GM23338 (cell line): ENCODE measurements around the gene HLA-F.

Experiments
- CREB1 ChIP-seq: fragments of 250-450 bp; sonication (Bioruptor Pico); IDR thresholded peaks from 2 replicates; pipeline ENCODE4 v1.5.0; 2020; ENCODE audit warnings: low read depth, mild to moderate bottlenecking, moderate library complexity
- EZH2 ChIP-seq: fragments of 200-600 bp; sonication (generic); IDR thresholded peaks from one replicate; pipeline ENCODE4 v1.8.0; 2017; ENCODE audit warnings: antibody characterized with exemption, mild to moderate bottlenecking, low read depth; ENCODE audit not compliant: unreplicated experiment
- EZH2phosphoT487 ChIP-seq: fragments of 200-600 bp; sonication (generic); IDR thresholded peaks from one replicate; pipeline ENCODE4 v1.8.1; 2018; ENCODE audit warnings: antibody characterized with exemption; ENCODE audit not compliant: unreplicated experiment
- JUNB ChIP-seq: IDR thresholded peaks from one replicate; pipeline ENCODE4 v1.6.1; 2016; ENCODE audit warnings: antibody characterized with exemption; ENCODE audit not compliant: unreplicated experiment
- NANOG ChIP-seq: IDR thresholded peaks from 2 replicates; pipeline ENCODE4 v1.6.1; 2016; ENCODE audit warnings: antibody characterized with exemption, borderline replicate concordance
- POLR2AphosphoS5 ChIP-seq: IDR thresholded peaks from 2 replicates; pipeline ENCODE4 v1.6.1; 2016; ENCODE audit warnings: antibody characterized with exemption, low read depth
- STAT1 ChIP-seq: IDR thresholded peaks from one replicate; pipeline ENCODE4 v1.6.1; 2016; ENCODE audit warnings: antibody characterized with exemption; ENCODE audit not compliant: unreplicated experiment
- ZNF114 ChIP-seq: fragments of 250-450 bp; sonication (Bioruptor Pico); IDR thresholded peaks from 2 replicates; pipeline ENCODE4 v1.5.0; 2020; ENCODE audit warnings: mild to moderate bottlenecking, moderate library complexity
- ZNF331 ChIP-seq: fragments of 250-450 bp; sonication (Bioruptor Pico); IDR thresholded peaks from 2 replicates; pipeline ENCODE4 v1.5.0; 2020; ENCODE audit warnings: low read depth, mild to moderate bottlenecking, moderate library complexity
- TF ChIP-seq, protein P1 (sequence below): IDR thresholded peaks from one replicate; pipeline ENCODE4 v1.6.1; 2018; ENCODE audit warnings: antibody characterized with exemption; ENCODE audit not compliant: unreplicated experiment
- TF ChIP-seq, protein P2 (sequence below), 2 experiments: fragments of 200-600 bp in 1 of 2; sonication (generic) in 1 of 2; conservative IDR thresholded peaks; 2 replicates each; pipeline versions ENCODE4 v1.5.1 to v1.6.1; 2016 to 2017; ENCODE audit warnings: antibody characterized with exemption in 2 of 2, low read depth in 2 of 2, mild to moderate bottlenecking in 2 of 2, moderate library complexity in 1 of 2

- TF ChIP-seq EZH2 (no peak), POLR2AphosphoS5 (no peak), EZH2phosphoT487 (no peak), CREB1 (CRISPR knock-in tag) (no peak), NANOG (no peak), ZNF114 (CRISPR knock-in tag) (no peak), JUNB (no peak), ZNF331 (CRISPR knock-in tag) (no peak), STAT1 (no peak)
- TF ChIP-seq, protein P1, sequence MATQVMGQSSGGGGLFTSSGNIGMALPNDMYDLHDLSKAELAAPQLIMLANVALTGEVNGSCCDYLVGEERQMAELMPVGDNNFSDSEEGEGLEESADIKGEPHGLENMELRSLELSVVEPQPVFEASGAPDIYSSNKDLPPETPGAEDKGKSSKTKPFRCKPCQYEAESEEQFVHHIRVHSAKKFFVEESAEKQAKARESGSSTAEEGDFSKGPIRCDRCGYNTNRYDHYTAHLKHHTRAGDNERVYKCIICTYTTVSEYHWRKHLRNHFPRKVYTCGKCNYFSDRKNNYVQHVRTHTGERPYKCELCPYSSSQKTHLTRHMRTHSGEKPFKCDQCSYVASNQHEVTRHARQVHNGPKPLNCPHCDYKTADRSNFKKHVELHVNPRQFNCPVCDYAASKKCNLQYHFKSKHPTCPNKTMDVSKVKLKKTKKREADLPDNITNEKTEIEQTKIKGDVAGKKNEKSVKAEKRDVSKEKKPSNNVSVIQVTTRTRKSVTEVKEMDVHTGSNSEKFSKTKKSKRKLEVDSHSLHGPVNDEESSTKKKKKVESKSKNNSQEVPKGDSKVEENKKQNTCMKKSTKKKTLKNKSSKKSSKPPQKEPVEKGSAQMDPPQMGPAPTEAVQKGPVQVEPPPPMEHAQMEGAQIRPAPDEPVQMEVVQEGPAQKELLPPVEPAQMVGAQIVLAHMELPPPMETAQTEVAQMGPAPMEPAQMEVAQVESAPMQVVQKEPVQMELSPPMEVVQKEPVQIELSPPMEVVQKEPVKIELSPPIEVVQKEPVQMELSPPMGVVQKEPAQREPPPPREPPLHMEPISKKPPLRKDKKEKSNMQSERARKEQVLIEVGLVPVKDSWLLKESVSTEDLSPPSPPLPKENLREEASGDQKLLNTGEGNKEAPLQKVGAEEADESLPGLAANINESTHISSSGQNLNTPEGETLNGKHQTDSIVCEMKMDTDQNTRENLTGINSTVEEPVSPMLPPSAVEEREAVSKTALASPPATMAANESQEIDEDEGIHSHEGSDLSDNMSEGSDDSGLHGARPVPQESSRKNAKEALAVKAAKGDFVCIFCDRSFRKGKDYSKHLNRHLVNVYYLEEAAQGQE: no peak
- TF ChIP-seq, protein P2, sequence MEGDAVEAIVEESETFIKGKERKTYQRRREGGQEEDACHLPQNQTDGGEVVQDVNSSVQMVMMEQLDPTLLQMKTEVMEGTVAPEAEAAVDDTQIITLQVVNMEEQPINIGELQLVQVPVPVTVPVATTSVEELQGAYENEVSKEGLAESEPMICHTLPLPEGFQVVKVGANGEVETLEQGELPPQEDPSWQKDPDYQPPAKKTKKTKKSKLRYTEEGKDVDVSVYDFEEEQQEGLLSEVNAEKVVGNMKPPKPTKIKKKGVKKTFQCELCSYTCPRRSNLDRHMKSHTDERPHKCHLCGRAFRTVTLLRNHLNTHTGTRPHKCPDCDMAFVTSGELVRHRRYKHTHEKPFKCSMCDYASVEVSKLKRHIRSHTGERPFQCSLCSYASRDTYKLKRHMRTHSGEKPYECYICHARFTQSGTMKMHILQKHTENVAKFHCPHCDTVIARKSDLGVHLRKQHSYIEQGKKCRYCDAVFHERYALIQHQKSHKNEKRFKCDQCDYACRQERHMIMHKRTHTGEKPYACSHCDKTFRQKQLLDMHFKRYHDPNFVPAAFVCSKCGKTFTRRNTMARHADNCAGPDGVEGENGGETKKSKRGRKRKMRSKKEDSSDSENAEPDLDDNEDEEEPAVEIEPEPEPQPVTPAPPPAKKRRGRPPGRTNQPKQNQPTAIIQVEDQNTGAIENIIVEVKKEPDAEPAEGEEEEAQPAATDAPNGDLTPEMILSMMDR (conservative IDR thresholded peaks at IDR 0.05; ENCODE audit: low read depth in 2 of 2): no peak
These were observed 5.1 kb downstream of the HLA-F start for GRCh38 chr6:29728173-29728874.
